ENCODE data around the gene ADCY6. TPM values are rescaled to one million over a fixed set of nuclear protein-coding genes. Genes with fewer than 3 reads are reported as not detected.
A peak's percentile ranks its signal among the peaks of the same experiment; 100 is the strongest.

Gene ADCY6
- total and polyA plus RNA-seq, 12 donors = 20.8 to 55.3 (median 31.0) TPM

DNA sequence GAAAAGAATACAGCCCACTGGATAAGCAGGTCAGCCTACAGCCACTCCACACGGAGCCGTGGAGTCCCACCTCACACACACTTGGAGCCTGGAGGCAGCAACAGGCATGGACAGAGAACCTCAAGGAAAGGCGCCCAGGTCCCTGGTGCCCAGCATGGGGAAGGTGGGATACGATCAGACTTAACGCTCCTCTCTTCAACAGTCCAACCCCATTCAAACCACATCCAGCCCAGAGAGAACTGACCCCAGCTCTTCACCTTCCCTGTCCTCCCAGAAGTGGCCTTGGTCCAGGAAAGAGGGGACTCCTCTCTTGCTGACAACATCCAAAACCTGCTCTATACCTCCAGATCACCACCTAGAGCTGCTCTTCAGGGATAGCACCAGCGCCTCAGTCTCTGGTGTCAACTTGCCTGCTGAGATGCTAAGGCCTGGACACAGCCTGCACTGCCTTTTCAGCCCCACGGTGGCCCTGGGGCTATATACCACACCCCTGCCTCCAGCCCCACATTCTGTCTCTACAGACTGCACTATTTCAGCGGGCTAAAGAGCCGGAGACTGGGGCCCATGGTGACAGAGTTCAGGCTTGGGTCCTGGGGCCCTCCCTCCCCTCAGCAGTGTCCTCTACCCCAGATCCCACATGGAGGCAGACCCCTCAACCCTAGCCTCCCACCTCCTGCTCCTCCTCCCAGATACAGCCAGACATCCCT lies 7.0 kb downstream of the ADCY6 start:
- DNase-seq = no peak
- no peak overlapping the region for H3K4me3 ChIP-seq
- H3K27ac ChIP-seq = no peak overlapping the region
- no peaks in the 10 kb centered on the region for H3K9me3 ChIP-seq (replicated peaks in 1 of 3)
- peaks cover 0 to 13% of the 10 kb centered on the region in 2 donors for H3K36me3 ChIP-seq (replicated peaks in 1 of 2)
- peaks cover 0 to 23% of the 10 kb centered on the region in 2 donors for H3K4me1 ChIP-seq (replicated peaks in 1 of 2)
- H3K27me3 ChIP-seq = no peaks in the 10 kb centered on the region
- intact Hi-C loops (cut with DNase I) = no loop called here
- WGBS, 4 donors = 85 to 96% (median 92%) methylated on average over 6 to 9 of the region's 9 CpGs
- TF ChIP-seq, protein P1, sequence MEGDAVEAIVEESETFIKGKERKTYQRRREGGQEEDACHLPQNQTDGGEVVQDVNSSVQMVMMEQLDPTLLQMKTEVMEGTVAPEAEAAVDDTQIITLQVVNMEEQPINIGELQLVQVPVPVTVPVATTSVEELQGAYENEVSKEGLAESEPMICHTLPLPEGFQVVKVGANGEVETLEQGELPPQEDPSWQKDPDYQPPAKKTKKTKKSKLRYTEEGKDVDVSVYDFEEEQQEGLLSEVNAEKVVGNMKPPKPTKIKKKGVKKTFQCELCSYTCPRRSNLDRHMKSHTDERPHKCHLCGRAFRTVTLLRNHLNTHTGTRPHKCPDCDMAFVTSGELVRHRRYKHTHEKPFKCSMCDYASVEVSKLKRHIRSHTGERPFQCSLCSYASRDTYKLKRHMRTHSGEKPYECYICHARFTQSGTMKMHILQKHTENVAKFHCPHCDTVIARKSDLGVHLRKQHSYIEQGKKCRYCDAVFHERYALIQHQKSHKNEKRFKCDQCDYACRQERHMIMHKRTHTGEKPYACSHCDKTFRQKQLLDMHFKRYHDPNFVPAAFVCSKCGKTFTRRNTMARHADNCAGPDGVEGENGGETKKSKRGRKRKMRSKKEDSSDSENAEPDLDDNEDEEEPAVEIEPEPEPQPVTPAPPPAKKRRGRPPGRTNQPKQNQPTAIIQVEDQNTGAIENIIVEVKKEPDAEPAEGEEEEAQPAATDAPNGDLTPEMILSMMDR (IDR thresholded peaks at IDR 0.05) = no peak
- no peak for TF ChIP-seq POLR2A (IDR thresholded peaks at IDR 0.05)

GRCh38 chr12:48780381-48781025 lies 8.4 kb downstream of the ADCY6 start:
- peaks cover 0 to 13% of the 10 kb centered on the region in 2 donors for H3K4me1 ChIP-seq (replicated peaks in 1 of 2)
- WGBS, 4 donors = 78 to 87% (median 81%) methylated on average over 8 to 11 of the region's 11 CpGs
- peak overlapping the region in 2 of 5 donors; percentile 45 to 73 for H3K27ac ChIP-seq
- intact Hi-C loops (cut with DNase I) = no loop called here
- no peak for DNase-seq
- no peaks in the 10 kb centered on the region for H3K27me3 ChIP-seq
- H3K36me3 ChIP-seq (replicated peaks in 1 of 2) = peaks cover 0 to 20% of the 10 kb centered on the region in 2 donors
- TF ChIP-seq, protein P1 (IDR thresholded peaks at IDR 0.05) = no peak
- no peak for TF ChIP-seq POLR2A (IDR thresholded peaks at IDR 0.05)
- H3K4me3 ChIP-seq = no peak overlapping the region
- no peaks in the 10 kb centered on the region for H3K9me3 ChIP-seq (replicated peaks in 1 of 3)

- Histone ChIP-seq H3K27me3 (no peaks in the 10 kb centered on the region), H3K9me3 (replicated peaks in 1 of 3) (no peaks in the 10 kb centered on the region), H3K4me1 (replicated peaks in 1 of 2) (peaks cover 0 to 13% of the 10 kb centered on the region in 2 donors), H3K27ac (peak overlapping the region in 2 of 5 donors; percentile 45 to 73), H3K36me3 (replicated peaks in 1 of 2) (peaks cover 0 to 26% of the 10 kb centered on the region in 2 donors), H3K4me3 (no peak overlapping the region)
- no peak for TF ChIP-seq POLR2A (IDR thresholded peaks at IDR 0.05)
- TF ChIP-seq, protein P1 (IDR thresholded peaks at IDR 0.05) = no peak
- intact Hi-C loops (cut with DNase I) = no loop called here
- peak in 4 of 7 donors; percentile 18 to 53 (median 44) for DNase-seq
- 40 to 69% (median 60%) methylated on average over 3 of the region's 3 CpGs for WGBS, 4 donors
Measured at GRCh38 chr12:48779869-48780268, 9.0 kb downstream of the ADCY6 start.

GRCh38 chr12:48777501-48778400 lies 11.1 kb downstream of the ADCY6 start:
- Histone ChIP-seq H3K4me1 (replicated peaks in 1 of 2) (peaks cover 0 to 13% of the 10 kb centered on the region in 2 donors), H3K4me3 (no peak overlapping the region), H3K36me3 (replicated peaks in 1 of 2) (peaks cover 0 to 43% of the 10 kb centered on the region in 2 donors), H3K27ac (no peak overlapping the region), H3K9me3 (replicated peaks in 1 of 3) (no peaks in the 10 kb centered on the region), H3K27me3 (no peaks in the 10 kb centered on the region)
- DNase-seq = no peak
- TF ChIP-seq, protein P1 (IDR thresholded peaks at IDR 0.05) = no peak
- no peak for TF ChIP-seq POLR2A (IDR thresholded peaks at IDR 0.05)
- intact Hi-C loops (cut with DNase I) = no loop called here
- WGBS, 4 donors = 88 to 92% (median 90%) methylated on average over 15 to 16 of the region's 16 CpGs

Data from adrenal gland (tissue), 12 donors.